Measurements from ENCODE around the gene PPP1R14C.
"Not testable (repeated sequence)": the region's sequence is repeated elsewhere in the genome, so short reads cannot be mapped to it uniquely, and the experiment has no call there.

Gene PPP1R14C

DNA sequence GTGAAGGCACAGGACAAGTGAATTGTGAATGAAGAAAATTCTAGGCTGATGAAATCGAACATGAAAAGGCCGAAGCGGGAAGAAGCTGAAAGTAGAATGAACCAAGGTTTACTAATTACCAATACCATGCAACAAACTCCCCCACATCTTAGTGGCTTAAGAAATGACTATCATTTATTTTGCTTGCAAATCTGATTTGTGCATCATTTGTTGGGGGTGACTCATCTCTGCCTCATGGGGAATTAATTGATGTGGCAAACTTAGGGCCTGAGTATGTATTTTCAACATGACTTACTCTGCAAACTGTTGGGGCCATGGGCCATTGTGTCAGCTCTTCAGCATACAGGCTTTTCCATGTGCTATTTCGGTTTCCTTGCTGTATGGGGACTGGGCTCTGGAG lies 26.8 kb downstream of the PPP1R14C start:
- peak; percentile 52 for DNase-seq

DNA sequence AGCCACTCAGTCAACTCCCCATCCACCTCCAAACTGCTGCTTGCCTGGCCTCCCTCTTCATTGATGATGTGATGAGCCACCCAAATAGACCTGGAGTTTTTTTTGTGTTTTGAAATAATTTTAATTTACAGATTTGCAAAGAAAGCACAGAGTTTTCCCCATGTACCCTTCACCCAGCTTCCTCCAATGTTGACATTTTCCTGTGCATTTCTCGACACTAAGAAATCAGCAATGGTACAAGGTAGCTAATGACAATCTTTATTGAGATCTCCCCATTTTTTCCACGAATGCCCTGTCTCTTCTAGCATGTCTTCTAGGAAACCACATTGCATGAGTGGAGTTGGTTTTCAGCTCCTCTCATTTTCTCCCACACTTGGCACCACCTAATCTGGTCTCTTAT lies 30.1 kb downstream of the PPP1R14C start:
- DNase-seq = no peak

GRCh38 chr6:150175586-150176151 lies 32.8 kb downstream of the PPP1R14C start:
- DNase-seq = no peak

DNA sequence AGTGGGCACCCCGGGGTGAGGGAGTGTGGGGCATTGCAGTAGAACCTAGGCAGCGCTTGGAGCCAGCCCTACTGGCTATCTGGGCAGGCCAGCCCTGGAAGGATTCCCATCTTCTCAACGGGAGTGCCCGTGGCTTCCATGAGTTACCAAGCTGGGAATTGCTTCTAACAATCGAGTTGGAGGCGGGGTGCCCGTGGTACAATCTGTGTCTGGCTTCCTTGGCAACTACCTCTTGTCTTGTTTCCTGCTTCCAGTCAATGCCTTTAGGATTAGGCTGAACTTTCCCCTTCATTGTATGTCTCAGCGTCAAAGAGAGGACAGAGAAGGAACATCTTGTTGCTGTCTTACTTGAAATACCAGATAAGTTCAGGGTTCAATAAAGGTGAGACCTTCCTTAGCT lies 33.3 kb downstream of the PPP1R14C start:
- DNase-seq = no peak

- DNase-seq = no peak
These were observed 33.8 kb downstream of the PPP1R14C start for GRCh38 chr6:150176659-150177058.

- no peak for DNase-seq
These were observed 34.6 kb downstream of the PPP1R14C start for GRCh38 chr6:150177259-150177951.

- no peak for DNase-seq
These were observed 35.2 kb downstream of the PPP1R14C start for GRCh38 chr6:150177952-150178520.

DNA sequence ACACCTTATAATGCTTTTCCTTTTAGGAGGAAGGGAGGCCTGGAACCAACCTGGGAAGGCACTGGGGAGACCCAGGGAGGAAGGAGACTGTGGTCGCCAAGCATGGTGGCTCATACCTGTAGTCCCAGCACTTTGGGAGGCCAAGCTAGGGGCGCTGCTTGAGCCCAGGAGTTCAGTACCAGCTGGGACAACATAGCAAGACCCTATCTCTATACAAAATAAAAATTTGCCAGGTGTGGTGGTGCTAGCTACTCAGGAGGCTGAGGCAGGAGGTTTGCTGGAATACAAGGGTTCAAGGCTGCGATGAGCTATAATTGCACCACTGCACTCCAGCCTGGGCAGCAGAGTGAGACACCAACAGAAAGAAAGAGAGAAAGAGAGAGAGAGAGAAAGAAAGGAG lies 36.2 kb downstream of the PPP1R14C start:
- DNase-seq = no peak

DNA sequence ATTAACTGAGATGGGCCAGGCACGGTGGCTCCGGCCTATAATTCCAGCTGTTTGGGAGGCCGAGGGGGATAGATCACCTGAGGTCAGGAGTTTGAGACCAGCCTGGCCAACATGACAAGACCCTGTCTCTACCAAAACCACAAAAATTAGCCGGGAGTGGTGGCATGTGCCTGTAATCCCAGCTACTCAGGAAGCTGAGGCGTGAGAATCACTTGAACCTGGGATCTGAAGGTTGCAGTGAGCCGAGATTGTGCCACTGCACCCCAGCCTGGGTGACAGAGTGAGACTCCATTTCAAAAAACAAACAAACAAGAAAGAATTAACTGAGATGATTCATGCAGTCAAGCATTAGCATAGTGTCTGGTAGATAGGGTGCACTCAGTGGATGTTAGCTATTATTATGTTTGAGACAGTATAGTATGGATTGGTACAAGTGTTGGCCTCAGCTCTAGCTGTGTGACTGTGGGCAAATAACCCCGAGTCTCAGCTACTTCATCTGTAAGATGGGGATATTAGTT lies 37.1 kb downstream of the PPP1R14C start:
- DNase-seq = not testable (repeated sequence)

GRCh38 chr6:150180517-150180916 lies 37.7 kb downstream of the PPP1R14C start:
- DNase-seq = no peak

GRCh38 chr6:150182460-150183078 lies 39.7 kb downstream of the PPP1R14C start:
- DNase-seq = no peak

DNA sequence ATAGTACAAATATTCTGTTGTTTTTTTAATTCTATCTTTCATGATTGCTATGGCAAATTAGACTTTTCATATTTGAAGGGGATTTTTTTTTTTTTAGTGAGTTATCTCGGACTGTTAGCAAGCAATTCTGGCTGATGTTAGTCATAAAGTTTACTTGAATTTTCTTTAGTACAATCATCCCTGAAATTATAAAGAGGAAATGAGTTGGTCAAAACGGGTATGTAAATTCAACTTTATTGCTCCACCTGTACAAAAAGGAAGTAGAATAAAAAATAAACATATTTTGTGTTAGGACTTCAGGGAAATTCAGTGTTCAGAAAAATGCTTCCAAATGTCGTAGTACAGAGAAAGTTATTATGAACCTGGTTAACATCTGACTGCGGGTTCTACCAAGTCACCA lies 40.3 kb downstream of the PPP1R14C start:
- DNase-seq = no peak

DNA sequence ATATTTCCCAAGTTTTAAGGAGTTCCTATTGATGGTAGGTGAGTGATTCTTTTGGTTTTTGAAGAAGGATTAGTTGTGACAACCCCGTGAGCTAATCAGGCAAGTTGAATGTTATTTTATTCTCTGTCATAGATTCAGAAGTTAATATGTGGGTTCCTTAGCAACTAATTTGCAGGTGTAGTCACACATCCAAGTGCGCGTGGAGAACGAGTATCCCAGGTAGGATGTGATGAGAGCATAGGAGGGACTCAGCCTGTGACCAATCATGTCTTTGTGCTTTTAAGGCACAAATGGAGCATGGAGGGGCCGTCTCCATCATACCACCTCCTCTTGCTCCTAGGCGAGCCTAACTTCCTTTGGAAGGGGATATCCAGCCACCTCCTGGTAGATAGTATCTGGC lies 41.1 kb downstream of the PPP1R14C start:
- no peak for DNase-seq

DNA sequence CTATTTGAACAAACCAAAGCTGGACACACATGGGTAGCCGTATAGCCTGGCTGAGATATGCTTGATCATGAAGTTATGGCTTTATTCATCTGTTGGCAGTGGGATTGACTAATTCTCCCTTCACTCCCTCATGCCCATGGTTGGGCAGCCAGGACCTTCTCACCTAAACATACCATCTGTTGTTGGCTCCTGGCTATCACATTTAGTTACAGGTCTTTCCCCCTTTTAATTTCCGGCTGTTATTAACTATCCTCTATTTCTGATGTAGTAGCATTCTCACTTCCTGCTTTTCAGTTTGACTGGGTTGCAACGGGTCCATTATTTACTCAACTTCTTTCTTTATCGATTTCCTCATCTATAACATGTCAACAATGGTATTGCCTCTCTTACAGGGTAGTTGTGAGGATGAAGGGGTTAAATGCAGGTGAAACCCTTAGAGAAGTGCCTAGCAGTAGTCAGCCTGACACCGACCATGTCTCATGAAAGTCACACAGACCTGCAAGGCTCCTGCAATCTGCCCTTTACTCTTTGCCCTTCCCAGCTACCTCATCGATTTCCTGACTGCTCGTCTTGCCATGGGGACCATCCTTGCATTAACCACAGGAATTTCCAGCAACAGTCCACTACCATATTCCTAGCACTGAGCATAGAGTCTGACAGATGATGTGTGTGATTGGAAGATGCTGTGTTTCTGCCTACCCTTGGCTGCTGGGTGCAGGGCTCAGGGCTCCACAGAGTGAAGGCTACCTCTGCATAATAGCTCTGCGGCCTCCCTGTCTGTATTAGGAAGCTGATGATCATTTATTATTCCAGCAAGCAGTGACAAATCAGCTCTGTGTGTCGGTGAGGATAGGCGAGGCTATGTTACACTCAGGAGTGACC lies 42.2 kb downstream of the PPP1R14C start:
- no peak for DNase-seq

DNA sequence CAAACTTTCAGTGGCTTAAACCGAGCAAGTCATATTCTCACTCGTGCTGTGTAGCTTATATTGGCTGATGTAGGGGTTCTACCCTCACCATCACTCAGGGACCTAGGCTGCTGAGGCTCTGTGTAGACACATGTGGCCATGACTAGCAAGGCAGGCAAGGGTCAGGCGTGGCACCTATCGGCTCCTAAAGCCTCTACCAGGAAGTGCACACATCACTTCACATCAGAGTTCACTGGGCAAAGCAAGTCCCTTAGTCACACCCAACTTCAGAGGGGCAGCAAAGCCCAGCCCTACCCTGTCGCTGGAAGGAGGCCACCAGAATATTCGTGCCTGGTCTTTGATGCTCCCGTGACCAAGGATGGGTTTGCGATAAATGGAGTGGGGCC lies 42.9 kb downstream of the PPP1R14C start:
- no peak for DNase-seq

GRCh38 chr6:150186129-150186898 lies 43.5 kb downstream of the PPP1R14C start:
- no peak for DNase-seq

DNA sequence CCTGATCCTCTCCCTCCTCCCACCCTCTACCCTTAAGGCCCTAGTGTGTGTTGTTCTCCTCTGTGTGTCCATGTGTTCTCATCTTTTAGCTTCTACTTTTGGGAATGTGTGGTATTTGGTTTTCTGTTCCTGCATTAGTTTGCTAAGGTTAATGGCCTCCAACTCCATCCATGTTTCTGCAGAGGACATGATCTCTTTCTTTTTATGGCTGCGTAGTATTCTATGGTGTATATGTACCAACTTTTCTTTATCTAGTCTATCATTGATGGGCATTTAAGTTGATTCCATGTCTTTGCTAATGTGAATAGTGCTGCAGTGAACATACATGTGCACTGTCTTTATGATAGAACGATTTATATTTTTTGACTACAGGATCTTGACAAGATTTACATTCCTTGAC lies 44.6 kb downstream of the PPP1R14C start:
- DNase-seq = not testable (repeated sequence)

GRCh38 chr6:150189122-150189521 lies 46.3 kb downstream of the PPP1R14C start:
- no peak for DNase-seq

- no peak for DNase-seq
These were observed 49.0 kb downstream of the PPP1R14C start for GRCh38 chr6:150191809-150192208.

- no peak for DNase-seq
These were observed 51.4 kb downstream of the PPP1R14C start for GRCh38 chr6:150194195-150194594.

GRCh38 chr6:150195996-150196417 lies 53.2 kb downstream of the PPP1R14C start:
- DNase-seq = no peak

Measured in activated naive CD4-positive, alpha-beta T cell treated with Interleukin-2 at 50 U/mL for 16 hours (primary cell).